Measurements from ENCODE around the gene RIT1. TPM values are rescaled to one million over a fixed set of nuclear protein-coding genes. Genes with fewer than 3 reads are reported as not detected.

The RIT1 gene
- total and polyA plus RNA-seq, 2 of the 8 experiments (the other 6 are each of a cell fraction or from before 2014, with no cell fraction given): 25.3 to 26.8 TPM

- TF ChIP-seq BRCA1 (IDR thresholded peaks at IDR 0.05; ENCODE audit: low read depth, low read length): no peak
Observed at GRCh38 chr1:155882235-155882634, 28.9 kb downstream of the RIT1 start (continued).
